Fibroblast of pulmonary artery (primary cell): ENCODE measurements around the gene HIC1.

Experiments used
- DNase-seq: peaks from one replicate; pipeline ENCODE4 v3.0.0-alpha.2; 2010; ENCODE audit warnings: low read depth
- H3K4me3 ChIP-seq: replicated peaks from 2 replicates; pipeline ENCODE4 v1.5.1; 2011; ENCODE audit warnings: low read depth, mild to moderate bottlenecking, control low read depth, low read length, moderate library complexity
- TF ChIP-seq, protein P1 (sequence below): IDR thresholded peaks from 2 replicates; pipeline ENCODE4 v1.5.1; 2011; ENCODE audit warnings: mild to moderate bottlenecking, control low read depth, low read length, inconsistent platforms; ENCODE audit errors: missing control alignments

Gene HIC1

DNA sequence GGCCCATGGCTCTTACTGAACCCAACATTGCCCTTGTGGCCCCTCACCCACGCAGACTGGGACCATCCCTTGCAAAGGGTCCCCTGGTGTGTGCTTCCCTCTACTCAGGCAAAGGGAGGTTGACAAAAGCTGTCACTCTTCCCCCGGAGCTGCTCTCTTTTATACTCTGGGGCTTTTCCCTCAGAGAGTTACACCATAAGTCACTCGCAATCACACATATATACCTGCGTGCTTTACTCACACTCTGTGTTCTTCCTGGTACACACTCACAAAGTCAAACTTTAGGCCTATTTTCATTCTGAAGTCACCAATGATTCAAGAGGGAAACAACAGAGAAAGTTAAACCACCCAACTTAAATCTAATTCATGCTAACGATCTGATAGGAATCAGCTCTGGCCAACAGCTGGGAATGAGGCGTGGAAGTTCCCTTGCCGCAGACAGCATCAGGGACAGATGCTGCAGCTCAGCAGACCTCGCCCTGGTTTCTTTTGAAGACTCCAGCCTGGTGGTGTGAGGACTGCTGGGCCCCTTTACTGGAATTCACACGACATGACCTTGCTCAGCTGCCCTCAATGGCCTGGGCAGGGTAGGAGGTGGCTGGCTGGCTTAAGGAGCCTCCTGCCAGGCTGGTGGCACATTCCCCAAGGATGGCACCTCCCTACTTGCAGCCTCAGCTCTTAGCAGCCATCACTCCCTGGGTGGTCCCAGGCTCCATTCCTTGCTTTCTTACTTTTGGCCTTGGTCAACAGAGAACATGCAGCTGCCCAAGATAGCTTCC, 27.3 kb downstream of the HIC1 start:
- DNase-seq, result no peak
- no peak overlapping the region for H3K4me3 ChIP-seq

DNA sequence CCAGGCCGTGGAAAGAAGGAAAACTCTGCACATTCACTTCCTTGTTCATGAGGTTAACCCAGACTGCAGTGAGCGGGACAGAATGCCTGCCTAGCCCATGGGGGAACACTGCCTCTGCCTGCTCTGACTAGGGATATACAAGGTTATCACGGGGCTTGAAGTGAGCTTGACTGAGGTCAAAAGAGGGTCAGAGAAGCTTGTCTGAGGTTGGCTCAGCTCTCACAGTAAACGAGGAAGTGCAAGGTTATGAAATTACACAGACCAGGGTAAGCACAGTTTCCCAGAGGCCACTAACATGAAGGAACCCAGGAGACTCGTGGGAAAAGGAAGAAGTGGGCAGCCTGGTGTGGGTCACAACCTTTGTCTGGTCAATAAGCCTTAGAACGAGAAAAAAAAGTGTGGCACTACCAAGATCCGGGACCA, 28.7 kb downstream of the HIC1 start:
- DNase-seq, result no peak
- TF ChIP-seq, protein P1, sequence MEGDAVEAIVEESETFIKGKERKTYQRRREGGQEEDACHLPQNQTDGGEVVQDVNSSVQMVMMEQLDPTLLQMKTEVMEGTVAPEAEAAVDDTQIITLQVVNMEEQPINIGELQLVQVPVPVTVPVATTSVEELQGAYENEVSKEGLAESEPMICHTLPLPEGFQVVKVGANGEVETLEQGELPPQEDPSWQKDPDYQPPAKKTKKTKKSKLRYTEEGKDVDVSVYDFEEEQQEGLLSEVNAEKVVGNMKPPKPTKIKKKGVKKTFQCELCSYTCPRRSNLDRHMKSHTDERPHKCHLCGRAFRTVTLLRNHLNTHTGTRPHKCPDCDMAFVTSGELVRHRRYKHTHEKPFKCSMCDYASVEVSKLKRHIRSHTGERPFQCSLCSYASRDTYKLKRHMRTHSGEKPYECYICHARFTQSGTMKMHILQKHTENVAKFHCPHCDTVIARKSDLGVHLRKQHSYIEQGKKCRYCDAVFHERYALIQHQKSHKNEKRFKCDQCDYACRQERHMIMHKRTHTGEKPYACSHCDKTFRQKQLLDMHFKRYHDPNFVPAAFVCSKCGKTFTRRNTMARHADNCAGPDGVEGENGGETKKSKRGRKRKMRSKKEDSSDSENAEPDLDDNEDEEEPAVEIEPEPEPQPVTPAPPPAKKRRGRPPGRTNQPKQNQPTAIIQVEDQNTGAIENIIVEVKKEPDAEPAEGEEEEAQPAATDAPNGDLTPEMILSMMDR, result no peak
- H3K4me3 ChIP-seq, result no peak overlapping the region

More for the DNA sequence above, 27.3 kb downstream of the HIC1 start:
- TF ChIP-seq, protein P1, result no peak

DNA sequence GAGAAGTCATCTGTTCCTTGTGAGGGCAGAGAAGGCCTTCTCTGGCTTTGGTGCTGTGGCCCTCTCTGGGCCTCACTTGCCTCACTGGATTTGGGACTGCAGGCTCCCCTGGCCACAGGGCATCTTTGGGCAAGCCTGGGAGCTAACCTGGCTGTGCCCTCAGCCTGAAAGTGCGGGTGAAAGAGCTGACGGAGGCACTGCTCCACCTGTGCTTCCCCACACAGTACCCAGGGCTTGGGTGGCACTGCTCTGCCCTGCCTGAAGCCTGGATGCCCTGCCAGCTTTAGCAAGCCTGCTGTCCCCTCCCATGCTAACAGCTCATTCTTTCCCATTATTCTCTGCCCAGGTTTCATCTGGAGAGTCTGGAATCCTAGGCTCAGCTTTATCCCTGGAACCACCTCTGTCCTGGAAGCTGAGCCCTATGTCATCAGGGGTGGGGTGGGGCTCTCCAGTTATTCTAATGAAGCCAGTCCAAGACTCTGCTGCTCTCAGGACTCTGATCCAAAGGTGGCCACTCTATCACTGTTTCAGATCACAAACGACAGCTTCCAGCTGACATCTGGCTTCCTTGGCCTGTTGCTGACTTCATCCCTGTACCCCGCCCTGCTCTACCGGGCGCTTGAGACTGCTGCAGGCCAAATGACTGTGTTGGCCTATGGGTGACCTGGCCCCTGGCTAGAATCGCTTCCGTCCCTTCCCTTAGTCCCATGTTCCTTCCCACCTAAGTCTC, 29.3 kb downstream of the HIC1 start:
- H3K4me3 ChIP-seq, result no peak overlapping the region
- TF ChIP-seq, protein P1, result no peak
- peak; percentile 45 for DNase-seq

DNA sequence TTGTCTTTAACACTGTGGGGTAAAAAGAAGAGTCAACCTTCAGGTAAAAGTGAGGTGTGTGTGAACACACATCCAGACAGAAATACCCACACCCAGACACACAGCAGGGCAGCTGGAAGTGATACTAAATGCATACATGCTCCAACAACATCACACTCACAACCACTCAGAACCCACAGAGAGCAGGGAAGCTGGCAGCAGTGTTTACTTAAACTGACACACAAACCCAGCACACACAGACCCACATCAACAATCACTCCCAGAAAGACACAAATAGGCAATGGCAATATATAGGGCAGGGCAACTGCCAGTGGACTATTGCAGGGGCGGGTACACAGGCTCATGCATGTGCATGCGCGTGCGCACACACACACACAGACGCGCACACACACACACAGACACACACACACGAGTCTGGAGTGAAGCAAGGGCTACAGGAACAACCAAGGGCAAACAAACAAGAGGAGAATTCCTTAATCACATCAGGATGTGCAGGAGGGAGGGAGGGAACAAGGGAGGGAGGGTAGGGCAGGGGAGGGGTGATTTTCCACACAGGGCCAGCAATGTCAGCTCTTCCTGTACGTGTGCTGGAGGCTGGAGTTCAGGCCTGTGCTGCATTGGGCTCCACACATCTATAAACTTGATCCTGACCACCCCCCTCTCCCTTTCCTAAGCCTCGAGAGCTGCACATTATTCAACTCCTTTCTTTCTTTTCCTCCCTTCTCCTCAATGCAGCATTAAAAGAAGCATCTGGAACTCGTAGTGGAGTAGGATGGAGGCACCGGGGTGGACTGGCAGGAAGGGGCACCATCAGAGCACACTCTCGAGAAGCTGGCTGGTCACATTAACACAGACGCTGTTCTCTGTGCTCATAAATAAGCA, 30.1 kb downstream of the HIC1 start:
- H3K4me3 ChIP-seq, result no peak overlapping the region
- DNase-seq, result peak; percentile 93
- TF ChIP-seq, protein P1, result no peak

DNA sequence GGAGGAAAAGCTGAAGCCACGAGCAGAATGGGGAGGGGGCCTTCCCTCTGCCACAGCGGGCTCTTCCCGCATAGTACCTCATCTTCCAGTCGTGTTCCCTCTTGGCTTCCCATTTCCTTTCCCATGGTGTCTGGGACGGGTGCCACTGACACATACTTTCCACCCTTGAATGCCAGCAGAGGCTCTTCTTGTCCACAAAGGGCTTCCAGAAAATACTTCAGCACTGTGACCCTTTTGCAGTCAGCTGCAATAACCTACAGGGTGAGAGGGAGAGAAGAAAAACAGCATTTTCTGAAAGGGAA, 30.7 kb downstream of the HIC1 start:
- peak; percentile 78 for DNase-seq
- TF ChIP-seq, protein P1, result no peak
- no peak overlapping the region for H3K4me3 ChIP-seq

DNA sequence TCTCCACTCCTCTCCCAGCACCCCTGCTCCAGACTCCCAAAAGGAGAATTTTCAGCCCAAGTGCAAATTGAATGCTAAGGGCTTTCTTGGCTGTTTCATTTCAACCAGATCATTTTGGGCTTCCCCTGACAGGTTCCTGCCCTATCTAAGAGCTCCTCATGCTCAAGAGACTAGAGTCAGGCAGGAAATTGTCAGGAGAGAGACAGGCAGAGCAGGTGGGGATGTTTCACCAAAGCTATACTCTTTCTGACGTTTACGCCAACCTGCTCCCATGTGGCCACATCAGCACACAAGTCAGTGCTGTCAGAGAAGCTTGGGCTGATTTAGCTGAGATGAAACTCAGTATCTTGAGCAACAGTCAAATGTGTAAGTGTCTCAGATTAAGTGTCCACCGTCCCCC, 31.4 kb downstream of the HIC1 start:
- H3K4me3 ChIP-seq, result no peak overlapping the region
- TF ChIP-seq, protein P1, result no peak
- DNase-seq, result no peak
